NCI-H2196 (cell line): ENCODE measurements around the gene ABLIM3.
"Not testable (repeated sequence)": the region's sequence is repeated elsewhere in the genome, so short reads cannot be mapped to it uniquely, and the experiment has no call there.

ENCODE experiments used
- DNase-seq: peaks from one replicate; lab custom pipeline; 2025; ENCODE audit not compliant: unreplicated experiment; lab: John Stamatoyannopoulos, UW

The ABLIM3 gene

GRCh38 chr5:149251546-149251945 is 110.3 kb downstream of the ABLIM3 start:
- no peak for DNase-seq

GRCh38 chr5:149254506-149254905 is 113.2 kb downstream of the ABLIM3 start:
- no peak for DNase-seq

DNA sequence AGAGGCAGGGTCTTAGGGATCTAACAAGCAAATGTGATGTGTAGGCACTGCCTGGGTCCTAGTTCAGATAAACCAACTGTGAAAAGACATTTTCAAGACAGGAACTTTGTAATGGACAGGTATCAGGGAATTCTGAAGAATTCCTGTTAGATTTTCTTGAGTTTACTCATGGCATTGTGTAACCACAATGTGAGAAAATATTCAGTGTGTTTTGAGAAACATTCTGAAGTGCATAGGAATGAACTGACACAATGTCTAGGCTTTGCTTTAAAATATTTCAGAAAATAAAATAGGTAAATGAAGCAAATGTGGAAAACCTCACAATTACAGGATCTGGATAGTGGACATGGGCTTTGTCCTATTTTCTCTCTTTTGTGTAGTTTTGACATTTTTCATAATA is 115.2 kb downstream of the ABLIM3 start:
- DNase-seq = no peak

DNA sequence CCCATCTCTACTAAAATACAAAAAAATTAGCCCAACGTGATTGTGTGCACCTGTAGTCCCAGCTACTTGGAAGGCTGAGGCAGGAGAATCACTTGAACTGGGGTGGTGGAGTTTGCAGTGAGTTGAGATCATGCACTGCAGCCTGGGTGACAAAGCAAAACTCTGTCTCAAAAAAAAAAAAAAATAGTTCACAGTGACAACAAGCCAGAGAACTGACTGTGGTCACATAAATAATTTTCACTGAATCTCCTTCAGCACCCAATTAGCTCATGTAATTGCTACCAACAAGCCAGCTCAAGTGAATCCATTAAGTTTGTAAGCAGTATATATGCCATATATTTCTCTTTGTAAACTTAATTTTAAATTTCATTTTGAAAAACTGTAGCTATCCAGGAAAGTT is 115.8 kb downstream of the ABLIM3 start:
- no peak for DNase-seq

- DNase-seq = no peak
Measured at GRCh38 chr5:149257889-149258705, 116.8 kb downstream of the ABLIM3 start.

DNA sequence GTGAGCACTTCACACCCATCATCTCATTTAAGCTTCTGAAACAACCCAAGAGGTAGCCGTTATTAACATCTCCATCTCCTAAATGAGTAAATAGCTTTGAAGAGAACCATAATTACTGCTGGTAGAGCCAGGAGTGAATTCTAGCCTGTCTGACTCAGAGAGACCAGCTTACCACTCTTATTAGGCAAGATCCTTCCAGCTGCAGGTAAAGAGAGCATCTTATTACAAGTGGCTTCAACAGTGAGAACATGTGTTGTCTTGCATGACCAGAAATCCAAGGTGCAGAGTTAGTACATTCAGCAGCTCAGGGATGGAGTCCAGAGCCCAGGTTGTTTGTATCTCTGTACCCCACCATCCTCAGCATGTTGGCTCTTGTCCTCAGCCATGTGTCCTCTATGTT is 119.5 kb downstream of the ABLIM3 start:
- DNase-seq = no peak

GRCh38 chr5:149261246-149261645 is 120.0 kb downstream of the ABLIM3 start:
- no peak for DNase-seq

DNA sequence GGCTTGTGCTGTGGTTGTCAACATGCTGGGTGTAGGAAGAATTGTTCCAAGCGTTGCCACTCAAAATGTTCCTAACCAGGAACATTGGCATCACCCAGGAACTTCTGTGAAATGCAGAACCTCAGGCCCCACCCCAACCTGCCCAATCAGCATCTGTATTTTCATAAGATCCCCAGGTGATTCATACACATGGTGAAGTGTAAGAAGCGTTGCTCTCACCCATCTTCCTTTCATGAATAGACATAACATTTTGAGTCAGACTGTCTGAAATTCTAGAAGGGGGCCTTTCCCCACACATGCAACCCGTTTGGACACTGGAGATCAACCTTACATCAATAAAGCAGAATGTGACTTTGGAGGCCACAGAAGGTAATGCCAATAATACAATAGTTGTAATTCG is 121.0 kb downstream of the ABLIM3 start:
- DNase-seq = no peak

DNA sequence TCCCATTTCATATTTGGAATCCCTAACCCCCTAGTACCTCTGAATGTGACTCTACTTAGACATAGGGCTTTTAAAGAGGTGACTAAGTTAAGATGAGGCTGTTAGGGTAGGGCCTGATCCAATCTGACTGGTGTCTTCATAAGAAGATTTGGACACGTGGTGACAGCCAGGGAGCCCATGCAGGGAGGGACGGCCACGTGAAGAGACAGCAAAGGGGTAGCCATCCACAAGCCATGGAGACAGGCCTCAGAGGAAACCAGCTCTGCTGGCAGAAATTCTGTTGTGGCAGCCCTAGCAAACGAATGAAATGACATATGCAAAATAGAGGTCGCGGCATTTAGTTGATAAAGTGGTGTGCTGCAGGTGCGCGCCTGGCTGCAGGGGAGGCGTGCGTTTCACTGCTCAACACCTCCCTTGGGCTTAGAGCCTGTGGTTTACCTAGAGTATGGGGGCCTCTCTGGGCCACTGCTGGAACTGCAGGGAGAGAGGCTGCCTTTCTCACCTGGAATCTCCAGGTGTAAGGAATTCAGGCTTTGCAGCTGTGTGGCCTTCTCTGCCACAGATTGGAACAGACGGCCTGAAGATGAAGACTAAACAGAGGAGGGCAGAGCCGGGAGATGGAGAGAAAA is 123.3 kb downstream of the ABLIM3 start:
- DNase-seq = peak; percentile 64

GRCh38 chr5:149265068-149265465 is 123.8 kb downstream of the ABLIM3 start:
- DNase-seq = no peak

DNA sequence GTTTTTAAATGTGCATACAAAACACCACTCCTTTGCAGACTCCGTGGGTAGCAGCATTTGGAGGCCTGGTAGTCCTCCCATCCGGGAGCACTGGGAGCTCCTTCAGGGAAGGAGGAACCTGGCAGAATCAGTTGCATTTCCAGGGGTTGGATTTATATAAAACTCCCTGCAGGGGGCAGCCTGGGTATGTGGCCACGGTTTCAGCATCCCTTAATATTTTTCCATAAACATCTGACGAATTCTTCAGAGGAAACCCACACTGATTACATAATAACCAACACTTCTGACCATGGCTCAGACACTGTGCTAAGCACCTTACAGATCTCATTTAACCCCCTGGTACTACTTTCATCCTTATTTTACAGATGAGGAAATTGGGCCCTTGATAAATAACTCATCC is 124.3 kb downstream of the ABLIM3 start:
- DNase-seq = no peak

DNA sequence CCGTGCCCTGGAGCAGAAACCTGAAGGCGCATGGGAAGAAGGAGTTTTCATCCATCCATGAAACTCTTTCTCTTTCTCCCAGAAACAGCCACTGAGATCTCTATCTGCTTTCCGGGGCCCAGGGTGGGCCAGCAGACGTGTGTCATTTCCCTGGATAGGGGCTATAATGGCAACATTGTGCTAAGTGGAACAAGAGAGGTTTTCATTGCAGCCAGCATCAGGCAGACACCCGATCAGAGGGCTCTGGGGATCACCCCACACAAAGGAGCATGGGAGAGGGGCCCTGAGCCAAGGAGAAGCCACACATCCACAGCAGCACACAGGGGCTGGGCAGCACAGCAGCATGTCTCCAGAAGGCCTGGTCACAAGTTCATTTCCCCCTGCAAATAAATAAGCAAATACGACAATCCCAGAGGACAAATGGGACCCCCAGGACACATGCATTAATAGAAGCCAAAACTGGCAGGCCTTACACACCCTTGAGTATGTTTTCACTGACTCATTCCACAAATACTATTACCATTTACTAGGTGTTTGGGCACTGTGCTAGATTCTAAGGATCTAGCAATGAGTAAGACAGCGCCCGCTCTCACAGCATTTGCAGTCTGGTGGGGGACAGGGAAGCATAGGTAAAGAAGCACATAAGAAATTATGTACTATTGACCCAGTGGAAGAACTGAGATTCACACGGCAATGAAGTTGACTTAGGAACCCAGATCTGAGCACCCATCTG is 126.1 kb downstream of the ABLIM3 start:
- DNase-seq = no peak

DNA sequence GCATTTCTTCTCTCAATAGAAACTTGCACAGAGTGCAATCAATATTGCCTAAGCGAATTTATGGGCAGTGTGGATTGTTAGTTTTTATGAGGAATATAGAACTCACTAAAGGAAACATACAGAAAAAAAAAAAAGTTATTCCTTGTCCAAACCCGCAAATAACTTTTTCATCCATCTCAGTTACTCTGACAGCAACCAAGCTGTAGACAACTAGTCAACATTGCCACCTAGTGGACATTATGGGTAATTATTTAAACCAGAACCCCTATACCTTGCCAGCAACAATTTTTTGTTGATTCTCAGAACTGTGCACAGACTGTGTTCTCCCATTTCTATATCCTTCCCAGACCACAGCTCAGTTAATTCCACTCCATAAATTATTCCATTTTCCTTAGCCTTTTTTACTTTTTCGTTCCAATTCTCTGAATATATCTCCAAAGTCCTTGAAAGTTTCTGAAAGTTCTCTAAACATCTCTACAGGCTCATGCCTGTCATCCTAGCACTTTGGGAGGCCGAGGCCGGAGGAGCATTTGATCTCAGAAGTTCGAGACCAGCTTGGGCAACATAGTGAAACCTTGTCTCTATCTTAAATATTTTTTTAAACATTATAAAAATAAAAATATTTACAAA is 127.8 kb downstream of the ABLIM3 start:
- DNase-seq = peak; percentile 60

DNA sequence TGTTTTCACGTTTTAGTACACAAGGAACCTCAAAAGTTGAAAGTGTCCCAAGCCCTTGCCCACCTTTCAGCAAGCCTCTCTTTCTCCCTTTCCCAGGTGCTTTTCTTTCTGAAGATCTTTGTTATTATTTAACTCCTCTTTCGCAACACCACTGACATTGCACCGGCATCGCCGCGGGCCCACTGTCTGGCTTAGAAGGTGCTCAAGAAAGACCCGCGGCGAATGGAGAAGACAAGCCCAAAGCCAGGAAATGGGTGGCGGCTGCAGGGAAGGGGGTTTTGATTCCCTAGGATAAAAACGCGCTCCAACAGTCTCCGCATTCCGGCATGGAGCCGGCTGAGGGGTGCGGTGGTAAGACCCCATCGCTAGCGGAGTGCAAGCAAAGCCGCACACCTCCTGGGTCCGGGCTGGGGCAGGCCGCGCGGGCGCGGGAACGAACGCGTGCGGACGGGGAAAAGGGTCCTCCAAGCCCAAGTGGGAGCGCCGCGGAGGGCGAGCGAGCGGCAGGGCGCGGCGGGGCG is 130.0 kb downstream of the ABLIM3 start:
- DNase-seq = no peak

- DNase-seq = peak; percentile 27
Measured at GRCh38 chr5:149271716-149272563, 130.6 kb downstream of the ABLIM3 start, which contains the start of gene AFAP1L1. Gene AFAP1L1, plus strand, starts transcription at chr5:149271859. Its CDS starts 110 bp downstream, at chr5:149271969.

GRCh38 chr5:149272781-149273180 is 131.5 kb downstream of the ABLIM3 start:
- not testable (repeated sequence) for DNase-seq

GRCh38 chr5:149273237-149273636 is 131.9 kb downstream of the ABLIM3 start:
- DNase-seq = no peak

DNA sequence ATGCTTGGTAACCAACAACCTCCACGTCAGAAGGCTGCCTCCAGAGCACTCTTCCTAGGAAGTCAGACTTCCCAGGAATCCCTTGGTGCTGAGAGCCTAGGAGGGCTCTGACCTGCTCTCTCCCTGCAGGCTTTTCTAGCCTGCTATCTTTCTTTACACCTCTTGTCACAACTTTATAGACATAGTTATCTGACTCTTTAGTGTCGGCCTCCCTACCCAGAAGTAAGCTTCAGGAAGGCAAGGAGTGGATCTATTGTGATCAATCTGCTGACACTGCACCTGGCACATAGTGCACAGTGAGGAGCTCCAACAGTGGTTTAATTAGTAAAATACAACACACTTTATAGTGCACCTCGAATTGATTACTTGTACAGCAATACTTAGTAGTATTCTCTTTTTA is 132.7 kb downstream of the ABLIM3 start:
- DNase-seq = no peak

GRCh38 chr5:149274939-149275338 is 133.6 kb downstream of the ABLIM3 start:
- DNase-seq = no peak

DNA sequence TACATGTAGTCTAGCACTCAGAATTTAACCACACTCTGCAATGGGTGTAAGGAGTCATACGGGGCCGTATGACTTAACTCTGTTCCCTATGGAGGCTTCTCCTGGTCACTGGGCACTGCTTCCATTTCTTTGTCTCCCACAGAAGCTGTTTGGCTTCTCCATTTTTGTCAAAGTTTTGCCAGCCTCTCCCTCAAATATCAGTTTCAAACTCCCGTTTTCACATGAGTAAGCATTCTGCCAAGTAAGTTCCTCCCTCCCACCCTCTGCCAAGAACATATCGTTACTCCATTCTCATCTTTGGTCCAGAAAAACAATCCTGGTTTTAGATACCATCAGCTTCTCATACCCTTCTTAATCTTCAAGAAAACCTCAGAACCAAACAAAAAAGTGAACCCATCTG is 136.5 kb downstream of the ABLIM3 start:
- no peak for DNase-seq
